HG03558 (cell line): ENCODE results near the gene SPTBN1.
"Not testable (repeated sequence)": the region's sequence is repeated elsewhere in the genome, so short reads cannot be mapped to it uniquely, and the experiment has no call there.

Experiments used
- ATAC-seq: cut with Tn5 transposase; IDR thresholded peaks from one replicate; pipeline ENCODE4 v1.9.1; 2021; ENCODE audit warnings: moderate number of reproducible peaks; ENCODE audit not compliant: unreplicated experiment; ENCODE audit errors: extremely low read depth

The SPTBN1 gene

GRCh38 chr2:54497763-54498680, 41.9 kb downstream of the SPTBN1 start:
- no peak for ATAC-seq

GRCh38 chr2:54499661-54500060, 43.5 kb downstream of the SPTBN1 start:
- ATAC-seq: no peak

- ATAC-seq: no peak
Observed at GRCh38 chr2:54500404-54501205, 44.5 kb downstream of the SPTBN1 start.

GRCh38 chr2:54502731-54503130, 46.6 kb downstream of the SPTBN1 start:
- ATAC-seq: no peak

GRCh38 chr2:54503192-54503591, 47.1 kb downstream of the SPTBN1 start:
- ATAC-seq: no peak

GRCh38 chr2:54503828-54504227, 47.7 kb downstream of the SPTBN1 start:
- ATAC-seq: no peak

DNA sequence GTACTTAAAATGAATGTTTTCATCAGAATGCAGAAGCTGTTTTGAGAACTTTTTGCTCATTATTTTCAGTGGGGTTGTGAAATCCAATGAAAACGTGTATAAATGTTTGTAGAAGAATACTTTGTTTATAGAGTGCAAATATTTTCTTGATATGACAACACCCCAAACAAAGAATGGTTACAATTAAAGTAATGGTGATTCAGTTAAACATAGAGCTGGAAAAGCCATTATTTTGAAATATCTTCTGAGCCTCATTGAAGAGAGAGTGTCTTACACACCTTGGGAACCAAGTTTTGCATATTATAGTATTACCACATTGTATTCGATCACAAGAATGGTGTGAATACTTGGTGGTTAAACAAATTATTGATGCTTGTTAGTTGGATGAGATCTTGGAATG, 48.7 kb downstream of the SPTBN1 start:
- no peak for ATAC-seq

GRCh38 chr2:54508541-54508940, 52.4 kb downstream of the SPTBN1 start:
- no peak for ATAC-seq

DNA sequence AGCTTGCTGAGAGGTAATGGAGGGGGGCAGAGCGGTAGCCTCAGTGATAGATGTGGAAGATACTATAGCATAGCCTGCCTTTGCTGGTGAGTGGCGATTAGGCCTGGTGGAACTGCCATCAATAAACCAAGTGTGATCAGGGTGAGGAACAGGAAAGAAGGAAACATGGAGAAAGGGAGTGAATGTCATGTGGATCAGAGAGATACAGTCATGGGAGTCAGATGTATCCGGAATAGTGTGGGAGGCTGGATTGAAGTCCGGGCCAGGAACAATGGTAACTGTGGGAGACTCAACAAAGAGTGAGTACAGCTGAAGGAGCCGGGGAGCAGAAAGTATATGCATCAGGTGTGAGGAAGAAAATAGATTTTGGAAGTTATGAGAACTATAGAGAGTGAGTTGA, 52.9 kb downstream of the SPTBN1 start:
- not testable (repeated sequence) for ATAC-seq

DNA sequence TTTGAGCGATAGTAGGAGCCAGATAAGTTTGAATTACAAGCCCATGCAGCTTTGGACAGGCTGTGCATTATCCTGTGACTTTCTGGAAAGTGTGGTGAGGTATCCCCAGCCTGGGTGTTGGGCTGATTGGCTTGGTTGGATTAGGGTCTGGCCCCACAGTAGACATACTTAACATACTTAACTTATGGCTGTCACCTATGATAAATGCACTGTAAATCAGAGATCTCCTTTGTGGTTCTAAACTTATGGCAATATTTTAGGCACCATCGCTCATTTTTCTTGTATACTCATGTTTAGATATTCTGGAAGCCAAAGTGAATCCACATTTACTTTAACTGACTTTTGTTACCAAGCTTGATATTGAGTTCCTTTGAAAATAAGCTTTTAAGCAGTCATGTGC, 54.8 kb downstream of the SPTBN1 start:
- ATAC-seq: no peak

- ATAC-seq: no peak
Observed at GRCh38 chr2:54512183-54512582, 56.1 kb downstream of the SPTBN1 start.

DNA sequence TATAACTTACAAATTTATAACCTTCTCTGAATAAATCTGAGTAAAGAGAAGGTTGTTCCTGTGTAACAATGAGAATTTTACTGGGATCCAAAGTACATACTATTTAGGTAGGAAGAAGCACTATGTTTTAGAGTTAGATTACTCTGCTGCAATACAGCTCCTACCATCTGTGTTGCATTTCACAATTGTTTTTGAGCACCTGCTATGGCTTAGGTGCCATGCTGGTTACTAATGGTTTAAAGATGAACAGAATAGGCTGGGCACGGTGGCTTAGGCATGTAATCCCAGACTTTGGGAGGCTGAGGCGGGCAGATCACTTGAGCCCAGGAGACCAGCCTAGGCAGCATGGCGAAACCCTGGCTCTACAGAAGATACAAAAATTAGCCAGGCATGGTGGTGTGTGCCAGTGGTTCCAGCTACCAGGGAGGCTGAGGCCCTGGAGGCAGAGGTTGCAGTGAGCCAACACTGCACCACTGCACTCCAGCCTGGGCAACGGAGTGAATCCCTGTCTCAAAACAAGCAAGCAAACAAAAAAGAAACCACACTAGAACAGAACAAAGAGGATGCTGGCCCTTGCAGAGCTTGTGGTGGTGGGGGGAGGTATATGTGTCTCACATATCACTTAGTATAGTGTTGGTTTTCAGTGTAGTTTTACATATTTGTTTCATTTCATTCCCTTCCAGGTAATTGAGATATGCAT, 56.7 kb downstream of the SPTBN1 start:
- ATAC-seq: no peak

GRCh38 chr2:54513363-54513715, 57.2 kb downstream of the SPTBN1 start:
- no peak for ATAC-seq

GRCh38 chr2:54514822-54515569, 58.9 kb downstream of the SPTBN1 start:
- ATAC-seq: no peak

DNA sequence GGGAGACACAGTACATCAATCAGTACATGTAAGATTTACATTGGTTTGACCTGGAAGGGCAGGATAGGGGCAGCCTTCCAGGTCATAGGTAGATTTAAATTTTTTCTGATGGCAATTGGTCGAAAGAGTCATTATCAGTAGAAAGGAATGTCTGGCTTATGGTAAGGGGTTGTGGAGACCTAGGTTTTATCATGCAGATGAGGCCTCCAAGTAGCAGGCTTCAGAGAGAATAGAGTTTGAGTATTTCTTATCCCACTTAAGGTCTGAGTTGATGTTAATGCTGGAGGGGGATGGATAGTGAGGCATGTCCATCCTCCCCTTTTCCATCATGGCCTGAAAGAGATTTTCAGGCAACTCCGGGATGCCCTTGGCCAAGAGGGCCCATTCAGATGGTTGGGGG, 60.7 kb downstream of the SPTBN1 start:
- no peak for ATAC-seq

DNA sequence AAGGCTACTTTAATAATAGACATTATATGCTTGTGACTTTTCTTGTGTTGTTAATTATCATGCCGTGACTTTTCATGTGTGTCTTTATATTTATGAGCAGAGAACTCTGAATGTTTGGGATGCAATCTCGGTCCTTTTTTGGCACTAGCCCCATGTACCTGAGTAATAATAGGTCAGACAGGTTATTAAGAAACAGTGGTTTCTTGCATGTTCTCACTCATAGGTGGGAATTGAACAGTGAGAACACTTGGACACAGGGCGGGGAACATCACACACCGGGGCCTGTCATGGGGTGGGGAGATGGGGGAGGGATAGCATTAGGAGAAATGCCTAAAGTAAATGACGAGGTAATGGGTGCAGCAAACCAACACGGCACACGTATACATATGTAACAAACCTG, 61.9 kb downstream of the SPTBN1 start:
- ATAC-seq: not testable (repeated sequence)

GRCh38 chr2:54518430-54518829, 62.3 kb downstream of the SPTBN1 start:
- no peak for ATAC-seq

GRCh38 chr2:54519841-54520459, 63.8 kb downstream of the SPTBN1 start:
- no peak for ATAC-seq

GRCh38 chr2:54520687-54521086, 64.6 kb downstream of the SPTBN1 start:
- ATAC-seq: no peak
